CD4-positive, alpha-beta T cell treated with Interleukin-17A for 1 hour (primary cell): ENCODE results near the gene LRRC8E.
"Not testable (repeated sequence)": the region's sequence is repeated elsewhere in the genome, so short reads cannot be mapped to it uniquely, and the experiment has no call there.

Experiments
- DNase-seq: peaks from one replicate; pipeline ENCODE4 v3.0.0-alpha.2; 2020

LRRC8E gene

DNA sequence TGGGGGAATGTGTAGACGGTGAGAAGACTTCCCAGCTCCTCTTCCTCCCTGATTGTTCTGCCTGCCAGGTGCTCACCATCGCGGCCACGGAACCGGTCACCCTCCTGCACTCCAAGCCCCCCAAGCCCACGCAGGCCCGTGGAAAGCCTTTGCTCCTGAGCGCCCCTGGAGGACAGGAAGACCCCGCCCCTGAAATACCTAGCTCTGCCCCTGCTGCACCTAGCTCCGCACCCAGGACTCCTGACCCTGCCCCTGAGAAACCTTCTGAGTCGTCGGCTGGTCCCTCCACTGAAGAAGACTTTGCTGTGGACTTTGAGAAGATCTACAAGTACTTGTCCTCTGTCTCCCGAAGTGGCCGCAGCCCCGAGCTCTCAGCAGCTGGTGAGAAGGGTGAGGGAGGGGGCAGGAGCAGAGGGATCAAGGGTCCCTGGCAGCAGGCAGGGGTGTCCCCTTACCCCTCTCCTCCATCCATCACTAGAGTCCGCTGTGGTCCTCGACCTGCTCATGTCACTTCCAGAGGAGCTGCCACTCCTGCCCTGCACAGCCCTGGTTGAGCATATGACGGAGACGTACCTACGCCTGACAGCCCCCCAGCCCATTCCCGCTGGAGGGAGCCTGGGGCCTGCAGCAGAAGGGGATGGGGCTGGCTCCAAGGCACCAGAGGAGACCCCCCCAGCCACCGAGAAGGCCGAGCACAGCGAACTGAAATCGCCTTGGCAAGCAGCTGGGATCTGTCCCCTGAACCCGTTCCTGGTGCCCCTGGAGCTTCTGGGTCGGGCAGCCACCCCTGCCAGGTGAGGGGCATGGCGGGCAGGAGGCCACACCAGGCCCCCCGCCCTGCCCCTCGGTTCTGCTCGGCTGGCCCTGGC, 33.9 kb downstream of the LRRC8E start:
- no peak for DNase-seq

DNA sequence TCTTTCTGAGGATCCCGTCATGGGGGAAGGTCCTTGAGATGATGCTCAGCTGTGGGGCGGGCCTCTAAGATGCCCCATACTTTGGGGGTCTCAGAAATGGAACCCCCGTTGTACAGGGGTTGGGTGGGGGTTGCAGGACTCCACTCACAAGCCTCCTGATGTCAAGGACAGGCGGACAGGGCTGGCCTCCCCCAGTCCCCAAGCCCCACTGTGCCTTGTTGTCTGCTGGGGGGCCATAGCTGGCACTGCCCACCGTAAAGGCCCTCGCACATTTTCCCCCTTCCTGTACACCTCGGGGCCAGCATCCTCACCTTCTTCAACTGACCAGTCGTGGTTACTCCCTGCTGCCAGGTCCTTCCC, 34.5 kb downstream of the LRRC8E start:
- DNase-seq: no peak

- no peak for DNase-seq
Measured at GRCh38 chr19:7923295-7924191, 35.2 kb downstream of the LRRC8E start.

DNA sequence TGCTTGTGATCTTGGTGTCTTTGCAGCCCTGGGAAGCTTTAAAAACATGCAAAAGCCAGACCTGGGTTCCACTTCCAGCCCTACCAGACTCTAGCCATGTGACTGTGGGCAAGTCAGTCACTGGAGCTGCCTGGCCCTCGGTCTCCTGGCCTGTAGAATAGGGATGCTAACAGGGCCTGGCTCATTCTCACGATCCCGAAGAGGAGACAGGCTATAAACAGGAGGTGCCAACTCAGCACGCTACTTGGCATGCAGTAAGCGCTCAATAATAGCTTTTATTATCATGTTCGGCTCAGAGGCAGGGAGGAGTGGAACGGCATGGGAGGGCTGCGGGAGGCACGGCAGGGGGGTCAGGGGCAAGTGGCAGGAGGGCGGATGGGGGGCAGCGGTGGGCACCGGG, 35.9 kb downstream of the LRRC8E start:
- DNase-seq: no peak

DNA sequence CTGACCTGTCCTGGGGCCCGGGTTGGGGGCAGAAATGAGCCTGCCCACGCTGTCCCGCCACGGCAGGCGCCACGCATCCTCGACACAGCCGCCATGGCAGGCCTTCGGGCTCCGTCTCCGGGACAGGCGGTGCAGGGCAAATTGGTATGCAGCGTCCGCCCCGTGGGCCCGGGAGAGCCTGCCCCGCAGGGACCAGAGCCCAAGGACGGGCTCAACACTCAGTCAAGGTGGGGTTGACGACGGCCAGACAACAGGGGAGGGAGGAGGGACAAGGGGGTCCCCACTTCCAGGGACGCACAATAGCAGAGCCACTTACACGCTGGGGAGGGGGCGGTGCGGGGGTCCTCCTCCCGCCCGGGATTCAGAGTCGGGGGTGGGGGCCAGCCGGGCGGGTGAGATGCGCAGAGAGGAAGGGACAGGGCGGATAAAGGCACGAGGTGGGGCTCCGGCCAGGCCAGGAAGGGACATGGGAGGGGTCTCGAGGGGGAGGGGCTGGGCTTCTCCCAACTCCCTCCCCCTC, 36.4 kb downstream of the LRRC8E start:
- no peak for DNase-seq

GRCh38 chr19:7925171-7925851, 37.0 kb downstream of the LRRC8E start:
- DNase-seq: peak; percentile 77

GRCh38 chr19:7926021-7926726, 37.9 kb downstream of the LRRC8E start, which contains the start of gene CTXN1:
TSS of gene CTXN1 (minus strand) at chr19:7926135. CDS start at chr19:7925538, 597 bp downstream.
- DNase-seq: peak; percentile 79

DNA sequence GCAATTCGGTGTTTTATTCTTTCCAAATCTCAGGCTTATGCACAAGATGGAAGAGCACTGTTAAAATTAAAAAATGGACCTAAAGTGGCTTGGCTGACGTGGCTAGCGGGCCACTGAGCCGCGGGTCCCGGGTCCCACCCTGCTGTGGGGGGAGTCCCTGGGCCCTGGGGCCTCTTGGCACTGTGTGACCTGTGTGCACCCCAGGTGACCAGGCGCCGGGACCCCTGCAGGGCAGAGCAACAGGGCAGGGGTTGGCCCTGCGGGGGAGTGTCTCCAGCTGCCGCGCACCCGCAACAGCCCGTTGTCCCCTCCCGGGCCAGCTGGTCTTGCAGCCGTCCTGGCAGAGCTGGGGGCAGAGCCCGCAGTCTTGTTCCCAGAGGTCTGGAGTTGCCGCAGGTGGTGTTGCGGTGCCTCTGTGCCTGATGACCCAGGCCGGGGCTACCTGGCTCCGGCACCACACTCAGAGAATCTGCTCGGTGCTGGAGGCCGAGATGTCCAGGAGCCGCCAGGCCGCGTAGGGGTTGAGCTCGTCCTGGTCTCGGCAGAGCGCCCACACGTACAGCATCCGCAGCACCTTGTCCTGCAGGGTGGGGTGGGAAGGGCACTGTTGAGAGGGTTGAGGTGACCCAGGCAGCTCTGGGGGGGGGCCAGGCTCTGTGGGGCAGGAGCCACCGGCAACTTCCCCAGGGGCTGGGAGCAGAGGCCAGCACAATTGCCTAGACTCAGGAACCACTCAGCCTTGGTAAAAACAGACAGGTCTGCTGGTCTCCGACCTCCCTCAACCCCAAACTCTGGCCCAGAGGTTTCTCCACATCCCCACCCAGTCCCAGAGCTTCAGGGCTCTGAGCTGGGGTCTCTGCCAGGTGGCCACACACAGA, 38.7 kb downstream of the LRRC8E start:
- DNase-seq: no peak

DNA sequence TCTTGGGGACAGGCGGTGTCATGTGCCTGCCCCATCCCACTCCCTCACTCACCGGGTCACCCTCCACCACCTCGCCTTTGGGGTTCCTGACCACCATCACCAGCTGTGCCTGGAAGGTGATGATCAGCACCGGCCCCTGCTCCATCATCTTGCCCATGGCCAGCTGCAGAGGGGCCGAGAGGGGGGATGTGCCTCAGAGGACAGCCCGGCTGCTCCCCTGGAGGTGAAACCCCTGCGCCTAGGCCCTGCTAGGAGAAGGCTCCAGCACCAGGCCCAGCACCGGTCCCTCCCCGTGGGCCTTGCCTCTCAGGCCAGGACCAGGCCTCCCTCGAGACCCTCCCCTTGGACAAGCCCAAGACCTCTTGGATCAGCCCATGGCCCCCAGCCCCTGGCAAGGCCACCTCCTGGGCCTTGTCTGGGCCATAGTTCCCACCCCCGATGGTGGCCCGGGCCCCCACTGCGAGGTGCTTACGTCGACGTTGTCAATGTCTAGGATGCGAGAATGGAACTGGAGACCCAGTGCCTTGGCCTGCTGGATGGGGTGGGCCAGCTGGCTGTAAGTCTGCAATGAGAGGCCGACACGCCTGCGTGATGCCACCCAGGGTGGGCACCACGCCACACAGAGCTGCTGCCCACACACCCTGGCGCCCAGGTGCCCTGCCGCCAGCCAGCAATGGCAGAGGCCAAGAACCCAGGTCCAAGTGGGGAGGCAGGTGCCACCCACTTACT, 39.5 kb downstream of the LRRC8E start:
- DNase-seq: no peak

GRCh38 chr19:7928334-7928706, 40.0 kb downstream of the LRRC8E start:
- DNase-seq: no peak

DNA sequence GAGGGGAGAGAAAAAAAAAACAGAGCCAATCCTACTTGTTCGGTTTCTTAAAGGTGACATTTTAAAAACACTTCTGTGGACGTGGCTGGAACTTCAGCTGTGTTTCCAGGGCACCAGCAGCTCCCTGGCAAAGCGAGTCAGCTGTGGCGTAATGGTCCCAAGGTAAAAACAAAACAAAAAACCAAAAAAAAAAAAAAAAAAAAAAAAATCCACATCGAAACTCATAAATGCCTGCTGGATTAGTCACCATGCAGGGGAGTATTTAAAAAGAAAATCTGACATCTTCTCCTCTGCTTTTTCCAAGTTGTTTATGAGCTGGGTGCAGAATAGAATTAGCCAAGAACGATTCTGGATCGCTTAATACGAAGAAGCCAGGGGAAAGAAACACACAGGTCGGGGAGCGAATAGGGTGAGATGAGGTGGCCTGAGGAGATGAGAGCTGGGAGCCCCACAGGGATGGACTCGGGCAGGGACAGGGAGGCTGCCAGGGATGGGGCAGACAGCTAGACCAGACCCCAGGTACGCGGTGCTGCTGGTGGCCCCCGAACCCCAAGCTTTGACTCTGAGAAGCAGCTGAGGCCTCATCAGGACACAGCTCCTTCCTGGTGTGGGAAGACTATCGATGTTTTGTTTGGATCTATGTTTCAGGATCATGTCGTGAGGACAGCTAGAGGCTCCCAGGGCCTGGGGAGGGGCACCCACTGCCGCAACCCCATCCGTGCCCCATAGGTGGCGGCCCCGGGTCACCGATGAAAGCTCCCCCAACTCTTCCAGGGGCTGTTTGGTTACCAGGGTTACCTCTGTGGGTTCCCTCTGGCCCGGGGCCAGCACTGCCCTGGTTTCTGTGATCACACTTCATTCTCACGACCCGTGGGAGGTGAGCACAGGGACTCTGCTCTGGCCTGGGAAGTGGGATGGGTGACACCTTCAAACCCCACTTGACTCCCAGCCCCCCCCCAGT, 40.7 kb downstream of the LRRC8E start:
- peak; percentile 78 for DNase-seq

DNA sequence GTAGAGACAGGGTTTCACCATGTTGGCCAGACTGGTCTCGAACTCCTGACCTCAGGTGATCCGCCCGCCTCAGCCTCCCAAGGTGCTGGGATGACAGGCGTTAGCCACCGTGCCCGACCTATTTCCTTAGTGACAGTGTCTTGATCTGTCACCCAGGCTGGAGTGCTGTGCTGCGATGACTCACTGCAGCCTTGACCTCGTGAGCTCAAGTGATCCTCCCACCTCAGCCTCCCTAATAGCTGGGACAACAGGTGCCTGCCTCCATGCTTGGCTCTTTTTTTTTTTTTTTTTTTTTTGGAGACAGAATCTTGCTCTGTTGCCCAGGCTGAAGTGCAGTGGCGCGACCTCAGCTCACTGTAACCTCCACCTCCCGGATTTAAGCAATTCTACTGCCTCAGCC, 41.7 kb downstream of the LRRC8E start:
- DNase-seq: not testable (repeated sequence)

GRCh38 chr19:7930765-7931164, 42.5 kb downstream of the LRRC8E start:
- DNase-seq: no peak

- no peak for DNase-seq
Measured at GRCh38 chr19:7931221-7932061, 43.1 kb downstream of the LRRC8E start.

- DNase-seq: no peak
Measured at GRCh38 chr19:7932276-7932929, 44.1 kb downstream of the LRRC8E start.

DNA sequence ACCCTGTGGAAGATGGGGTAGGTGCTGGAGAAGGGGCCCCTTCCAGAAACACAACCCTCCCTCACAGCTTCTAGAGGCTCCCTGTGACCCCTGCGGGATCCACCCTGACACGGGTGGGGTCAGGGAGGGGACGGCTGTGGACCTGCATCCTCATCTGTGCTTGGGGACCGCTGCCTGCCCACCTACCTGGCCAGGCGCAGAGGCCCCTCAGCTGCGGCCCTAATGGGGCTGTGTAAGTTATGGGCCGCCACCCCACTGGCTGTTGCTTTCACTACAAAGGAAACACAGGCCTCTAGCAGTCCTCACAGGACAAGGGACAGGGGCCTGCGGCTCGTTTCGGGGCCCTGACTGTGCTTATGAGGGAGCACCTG, 44.6 kb downstream of the LRRC8E start:
- no peak for DNase-seq

- no peak for DNase-seq
Measured at GRCh38 chr19:7933411-7933810, 45.1 kb downstream of the LRRC8E start.
